GM12873 (cell line): ENCODE results near the gene GPR42.

ENCODE experiments used
- CTCF ChIP-seq: IDR thresholded peaks from 2 replicates; pipeline ENCODE4 v1.5.1; 2012; ENCODE audit warnings: low read depth, mild to moderate bottlenecking, moderate library complexity, low read length, control low read depth; ENCODE audit not compliant: insufficient read depth; ENCODE audit errors: missing control alignments

Gene GPR42

GRCh38 chr19:35419046-35419445 is 48.2 kb downstream of the GPR42 start:
- TF ChIP-seq CTCF, result no peak

- TF ChIP-seq CTCF, result no peak
Measured at GRCh38 chr19:35419805-35420204, 48.9 kb downstream of the GPR42 start.

DNA sequence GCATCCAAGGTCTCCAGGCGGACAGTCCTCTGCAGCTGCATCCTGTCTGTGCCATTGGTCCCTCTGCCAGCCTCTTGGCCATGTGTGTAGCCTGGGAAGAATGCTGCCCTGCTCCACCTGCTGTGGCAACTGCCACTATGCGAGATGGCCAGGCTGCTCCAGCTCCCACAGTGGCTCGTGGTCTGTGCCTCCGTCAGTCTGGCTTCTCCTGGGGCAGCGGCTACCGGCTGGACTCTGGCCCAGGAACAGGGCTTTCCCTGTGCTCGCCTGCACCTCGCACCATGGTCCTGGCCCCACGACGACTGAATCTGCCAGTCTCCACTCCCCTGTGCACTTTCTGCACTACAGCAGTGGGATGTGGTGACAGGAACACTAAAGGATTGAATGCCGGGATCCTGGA is 50.5 kb downstream of the GPR42 start:
- no peak for TF ChIP-seq CTCF
